ENCODE data around the gene FOXL2. TPM values are rescaled to one million over a fixed set of nuclear protein-coding genes. Genes with fewer than 3 reads are reported as not detected.

Gene FOXL2
- total RNA-seq, 1 donor from 2014 or later, result 0.22 TPM

GRCh38 chr3:138919325-138919724 lies 27.6 kb downstream of the FOXL2 start:
- Mint-ChIP-seq H3K27ac (ENCODE audit: unreplicated experiment) (no peak overlapping the region), H3K36me3 (ENCODE audit: low read depth) (no peaks in the 10 kb centered on the region), H3K27me3 (ENCODE audit: low read depth) (no peaks in the 10 kb centered on the region), H3K9me3 (ENCODE audit: low read depth) (no peaks in the 10 kb centered on the region), H3K4me3 (ENCODE audit: unreplicated experiment) (no peak overlapping the region), H3K4me1 (ENCODE audit: low read depth) (peaks cover 21% of the 10 kb centered on the region)
- DNase-seq (ENCODE audit: low spot score), result peak; percentile 35
- TF ChIP-seq, protein P1, sequence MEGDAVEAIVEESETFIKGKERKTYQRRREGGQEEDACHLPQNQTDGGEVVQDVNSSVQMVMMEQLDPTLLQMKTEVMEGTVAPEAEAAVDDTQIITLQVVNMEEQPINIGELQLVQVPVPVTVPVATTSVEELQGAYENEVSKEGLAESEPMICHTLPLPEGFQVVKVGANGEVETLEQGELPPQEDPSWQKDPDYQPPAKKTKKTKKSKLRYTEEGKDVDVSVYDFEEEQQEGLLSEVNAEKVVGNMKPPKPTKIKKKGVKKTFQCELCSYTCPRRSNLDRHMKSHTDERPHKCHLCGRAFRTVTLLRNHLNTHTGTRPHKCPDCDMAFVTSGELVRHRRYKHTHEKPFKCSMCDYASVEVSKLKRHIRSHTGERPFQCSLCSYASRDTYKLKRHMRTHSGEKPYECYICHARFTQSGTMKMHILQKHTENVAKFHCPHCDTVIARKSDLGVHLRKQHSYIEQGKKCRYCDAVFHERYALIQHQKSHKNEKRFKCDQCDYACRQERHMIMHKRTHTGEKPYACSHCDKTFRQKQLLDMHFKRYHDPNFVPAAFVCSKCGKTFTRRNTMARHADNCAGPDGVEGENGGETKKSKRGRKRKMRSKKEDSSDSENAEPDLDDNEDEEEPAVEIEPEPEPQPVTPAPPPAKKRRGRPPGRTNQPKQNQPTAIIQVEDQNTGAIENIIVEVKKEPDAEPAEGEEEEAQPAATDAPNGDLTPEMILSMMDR (IDR thresholded peaks at IDR 0.05), result no peak

- DNase-seq (ENCODE audit: low spot score), result no peak
- TF ChIP-seq, protein P1 (IDR thresholded peaks at IDR 0.05), result no peak
- H3K4me3 Mint-ChIP-seq (ENCODE audit: unreplicated experiment), result no peak overlapping the region
These were observed 30.1 kb downstream of the FOXL2 start for GRCh38 chr3:138916824-138917223.

GRCh38 chr3:138915503-138916498 lies 31.1 kb downstream of the FOXL2 start:
- Mint-ChIP-seq H3K27ac (ENCODE audit: unreplicated experiment) (peak overlapping the region; percentile 95), H3K36me3 (ENCODE audit: low read depth) (no peaks in the 10 kb centered on the region), H3K4me1 (ENCODE audit: low read depth) (peaks cover 5% of the 10 kb centered on the region), H3K27me3 (ENCODE audit: low read depth) (no peaks in the 10 kb centered on the region), H3K9me3 (ENCODE audit: low read depth) (no peaks in the 10 kb centered on the region), H3K4me3 (ENCODE audit: unreplicated experiment) (peak overlapping the region; percentile 87)
- TF ChIP-seq, protein P1 (IDR thresholded peaks at IDR 0.05), result peak; percentile 81
- peak; percentile 97 for DNase-seq (ENCODE audit: low spot score)

More at GRCh38 chr3:138916824-138917223, 30.1 kb downstream of the FOXL2 start:
- H3K36me3 Mint-ChIP-seq (ENCODE audit: low read depth), result no peaks in the 10 kb centered on the region
- H3K27ac Mint-ChIP-seq (ENCODE audit: unreplicated experiment), result no peak overlapping the region
- H3K9me3 Mint-ChIP-seq (ENCODE audit: low read depth), result no peaks in the 10 kb centered on the region
- peaks cover 11% of the 10 kb centered on the region for H3K4me1 Mint-ChIP-seq (ENCODE audit: low read depth)
- H3K27me3 Mint-ChIP-seq (ENCODE audit: low read depth), result no peaks in the 10 kb centered on the region

GRCh38 chr3:138914870-138915502 lies 32.0 kb downstream of the FOXL2 start:
- H3K4me3 Mint-ChIP-seq (ENCODE audit: unreplicated experiment), result peak overlapping the region; percentile 87
- TF ChIP-seq, protein P1 (IDR thresholded peaks at IDR 0.05), result no peak
- no peaks in the 10 kb centered on the region for H3K36me3 Mint-ChIP-seq (ENCODE audit: low read depth)
- DNase-seq (ENCODE audit: low spot score), result no peak
- no peaks in the 10 kb centered on the region for H3K9me3 Mint-ChIP-seq (ENCODE audit: low read depth)
- H3K27me3 Mint-ChIP-seq (ENCODE audit: low read depth), result no peaks in the 10 kb centered on the region
- peaks cover 5% of the 10 kb centered on the region for H3K4me1 Mint-ChIP-seq (ENCODE audit: low read depth)
- peak overlapping the region; percentile 84 for H3K27ac Mint-ChIP-seq (ENCODE audit: unreplicated experiment)

DNA sequence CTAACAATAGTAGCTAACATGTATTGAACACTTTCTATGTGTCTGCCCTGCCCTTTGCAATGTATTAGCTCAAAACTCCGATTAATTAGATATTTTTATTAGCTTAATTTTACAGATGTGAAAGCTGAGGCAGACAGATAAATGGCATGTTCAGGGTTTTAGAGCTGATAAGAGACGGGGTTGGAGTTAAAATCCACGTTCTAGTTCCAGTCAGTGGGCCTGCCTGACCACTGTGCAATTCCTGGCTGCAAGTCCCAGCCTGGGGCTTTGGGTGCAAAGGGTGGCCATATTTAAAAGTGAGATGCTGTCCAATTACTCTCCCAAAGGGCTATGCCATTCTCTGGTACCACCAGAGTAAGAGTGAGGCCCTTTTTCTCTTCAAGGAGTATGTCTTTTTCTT lies 33.2 kb downstream of the FOXL2 start:
- TF ChIP-seq, protein P1 (IDR thresholded peaks at IDR 0.05), result no peak
- no peak overlapping the region for H3K4me3 Mint-ChIP-seq (ENCODE audit: unreplicated experiment)
- H3K9me3 Mint-ChIP-seq (ENCODE audit: low read depth), result no peaks in the 10 kb centered on the region
- H3K36me3 Mint-ChIP-seq (ENCODE audit: low read depth), result no peaks in the 10 kb centered on the region
- DNase-seq (ENCODE audit: low spot score), result no peak
- peaks cover 5% of the 10 kb centered on the region for H3K4me1 Mint-ChIP-seq (ENCODE audit: low read depth)
- H3K27ac Mint-ChIP-seq (ENCODE audit: unreplicated experiment), result no peak overlapping the region
- no peaks in the 10 kb centered on the region for H3K27me3 Mint-ChIP-seq (ENCODE audit: low read depth)
